ENCODE data around the gene ECD.
A peak's percentile ranks its signal among the peaks of the same experiment; 100 is the strongest.

The ECD gene

GRCh38 chr10:73096449-73097304 is 71.1 kb downstream of the ECD start, which contains the start of gene P4HA1:
Gene P4HA1, minus strand, starts transcription at chr10:73096866. Its CDS starts 21,983 bp downstream, at chr10:73074883.
- in situ Hi-C loops (cut with MboI; ENCODE audit: low sequenced_read_pairs, unreplicated experiment), result no loop called here
- peak; percentile 99 for DNase-seq (ENCODE audit: low spot score)
- TF ChIP-seq, protein P1, sequence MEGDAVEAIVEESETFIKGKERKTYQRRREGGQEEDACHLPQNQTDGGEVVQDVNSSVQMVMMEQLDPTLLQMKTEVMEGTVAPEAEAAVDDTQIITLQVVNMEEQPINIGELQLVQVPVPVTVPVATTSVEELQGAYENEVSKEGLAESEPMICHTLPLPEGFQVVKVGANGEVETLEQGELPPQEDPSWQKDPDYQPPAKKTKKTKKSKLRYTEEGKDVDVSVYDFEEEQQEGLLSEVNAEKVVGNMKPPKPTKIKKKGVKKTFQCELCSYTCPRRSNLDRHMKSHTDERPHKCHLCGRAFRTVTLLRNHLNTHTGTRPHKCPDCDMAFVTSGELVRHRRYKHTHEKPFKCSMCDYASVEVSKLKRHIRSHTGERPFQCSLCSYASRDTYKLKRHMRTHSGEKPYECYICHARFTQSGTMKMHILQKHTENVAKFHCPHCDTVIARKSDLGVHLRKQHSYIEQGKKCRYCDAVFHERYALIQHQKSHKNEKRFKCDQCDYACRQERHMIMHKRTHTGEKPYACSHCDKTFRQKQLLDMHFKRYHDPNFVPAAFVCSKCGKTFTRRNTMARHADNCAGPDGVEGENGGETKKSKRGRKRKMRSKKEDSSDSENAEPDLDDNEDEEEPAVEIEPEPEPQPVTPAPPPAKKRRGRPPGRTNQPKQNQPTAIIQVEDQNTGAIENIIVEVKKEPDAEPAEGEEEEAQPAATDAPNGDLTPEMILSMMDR (IDR thresholded peaks at IDR 0.05; ENCODE audit: borderline replicate concordance, control extremely low read depth, extremely low read depth, insufficient read depth, missing control alignments), result peak; percentile 86

DNA sequence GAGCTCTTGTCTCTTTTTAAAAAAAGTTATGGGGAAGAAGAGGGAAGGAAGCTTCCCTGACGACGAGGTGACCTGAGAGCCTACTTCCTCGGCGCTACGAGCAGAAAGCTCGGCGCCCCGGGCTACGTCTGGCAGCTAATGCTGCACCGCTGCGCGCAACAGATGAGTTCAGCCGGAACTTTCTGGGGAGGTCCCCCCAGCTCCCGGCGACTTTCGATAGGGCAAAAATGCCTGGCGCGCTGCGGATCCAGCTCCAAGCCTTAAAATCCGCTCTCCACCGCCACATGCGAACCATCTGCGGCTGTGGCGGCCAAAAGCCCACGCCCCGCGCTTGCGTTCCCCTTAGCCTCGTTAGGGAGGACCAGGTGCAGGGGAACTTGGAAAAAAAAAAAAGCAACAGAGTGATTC is 71.8 kb downstream of the ECD start:
- in situ Hi-C loops (cut with MboI; ENCODE audit: low sequenced_read_pairs, unreplicated experiment), result no loop called here
- DNase-seq (ENCODE audit: low spot score), result peak; percentile 62
- TF ChIP-seq, protein P1 (IDR thresholded peaks at IDR 0.05; ENCODE audit: borderline replicate concordance, control extremely low read depth, extremely low read depth, insufficient read depth, missing control alignments), result no peak

GRCh38 chr10:73095481-73096021 is 72.3 kb downstream of the ECD start:
- in situ Hi-C loops (cut with MboI; ENCODE audit: low sequenced_read_pairs, unreplicated experiment), result no loop called here
- TF ChIP-seq, protein P1 (IDR thresholded peaks at IDR 0.05; ENCODE audit: borderline replicate concordance, control extremely low read depth, extremely low read depth, insufficient read depth, missing control alignments), result no peak
- DNase-seq (ENCODE audit: low spot score), result no peak

DNA sequence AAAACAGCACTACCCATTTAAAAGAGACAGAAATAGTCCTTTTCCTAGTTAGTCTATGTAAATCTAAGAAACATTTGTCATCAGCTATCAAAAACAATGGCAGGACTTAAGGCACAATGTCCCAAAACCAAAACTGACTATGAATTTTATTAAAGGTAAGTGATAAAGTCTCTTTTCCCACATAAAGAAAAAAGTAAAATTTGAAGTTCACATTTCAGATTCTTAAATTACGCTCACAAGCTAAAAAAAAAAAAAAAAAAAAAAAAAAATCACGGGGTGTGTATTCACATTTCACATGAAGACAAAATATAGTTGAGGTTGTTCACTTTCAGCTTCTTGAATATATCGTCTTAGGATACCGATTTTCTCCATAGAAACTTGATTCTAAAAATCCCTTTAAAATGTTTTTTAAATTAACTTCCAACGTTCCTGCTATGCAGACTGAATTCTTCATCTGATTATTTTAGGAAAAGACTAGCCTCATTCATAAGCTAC is 72.8 kb downstream of the ECD start:
- DNase-seq (ENCODE audit: low spot score), result no peak
- in situ Hi-C loops (cut with MboI; ENCODE audit: low sequenced_read_pairs, unreplicated experiment), result no loop called here

GRCh38 chr10:73093922-73094850 is 73.6 kb downstream of the ECD start:
- TF ChIP-seq, protein P1 (IDR thresholded peaks at IDR 0.05; ENCODE audit: borderline replicate concordance, control extremely low read depth, extremely low read depth, insufficient read depth, missing control alignments), result no peak
- in situ Hi-C loops (cut with MboI; ENCODE audit: low sequenced_read_pairs, unreplicated experiment), result no loop called here
- DNase-seq (ENCODE audit: low spot score), result no peak

More for the DNA sequence above, 72.8 kb downstream of the ECD start:
- TF ChIP-seq, protein P1 (IDR thresholded peaks at IDR 0.05; ENCODE audit: borderline replicate concordance, control extremely low read depth, extremely low read depth, insufficient read depth, missing control alignments), result no peak

DNA sequence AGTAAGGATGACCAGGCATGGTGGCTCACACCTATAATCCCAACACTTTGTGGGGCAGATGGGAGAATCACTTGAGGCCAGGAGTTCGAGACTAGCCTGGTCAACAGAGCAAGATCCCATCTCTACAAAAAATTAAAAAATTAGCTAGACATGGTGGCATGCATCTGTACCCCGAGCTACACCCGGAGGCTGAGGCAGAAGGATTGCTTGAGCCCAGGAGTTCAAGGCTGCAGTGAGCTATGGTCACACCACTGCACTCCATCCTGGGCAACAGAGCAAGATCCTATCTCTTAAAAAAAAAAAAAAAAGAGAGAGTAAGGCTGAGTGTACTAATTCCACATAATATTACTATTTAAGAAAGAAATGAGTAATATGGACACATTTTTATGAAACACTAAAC is 75.0 kb downstream of the ECD start:
- DNase-seq (ENCODE audit: low spot score), result no peak
- TF ChIP-seq, protein P1 (IDR thresholded peaks at IDR 0.05; ENCODE audit: borderline replicate concordance, control extremely low read depth, extremely low read depth, insufficient read depth, missing control alignments), result no peak
- in situ Hi-C loops (cut with MboI; ENCODE audit: low sequenced_read_pairs, unreplicated experiment), result no loop called here

Data from GM13976 (cell line).